GM19438 (cell line): Measurements from ENCODE around the gene CCNF.
A peak's percentile ranks its signal among the peaks of the same experiment; 100 is the strongest.
"Not testable (repeated sequence)": the region's sequence is repeated elsewhere in the genome, so short reads cannot be mapped to it uniquely, and the experiment has no call there.

Experiments used
- ATAC-seq: cut with Tn5 transposase; IDR thresholded peaks from one replicate; pipeline ENCODE4 v1.9.1; 2021; ENCODE audit warnings: low read depth; ENCODE audit not compliant: unreplicated experiment

The CCNF gene

DNA sequence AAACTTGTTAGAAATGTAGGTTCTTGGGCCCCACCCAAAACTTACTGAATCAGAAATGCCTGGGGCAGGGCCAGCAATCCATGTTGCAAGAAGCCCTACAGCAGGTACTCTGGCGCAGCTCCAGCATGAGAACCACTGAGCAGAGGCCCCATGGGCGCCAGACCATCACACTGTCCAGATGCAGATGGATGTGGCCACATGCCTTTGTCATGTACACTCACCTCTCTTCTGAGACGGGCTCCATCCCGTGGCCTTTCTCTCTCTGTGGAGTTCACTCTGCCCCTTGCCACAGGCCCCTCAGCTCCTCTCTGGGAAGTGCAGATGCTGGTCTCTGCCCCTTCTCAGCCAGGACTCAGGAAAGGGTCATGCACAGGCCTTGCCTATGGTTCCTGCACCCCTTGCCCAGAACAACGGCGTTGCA is 2.3 kb upstream of the CCNF start:
- ATAC-seq, result no peak

DNA sequence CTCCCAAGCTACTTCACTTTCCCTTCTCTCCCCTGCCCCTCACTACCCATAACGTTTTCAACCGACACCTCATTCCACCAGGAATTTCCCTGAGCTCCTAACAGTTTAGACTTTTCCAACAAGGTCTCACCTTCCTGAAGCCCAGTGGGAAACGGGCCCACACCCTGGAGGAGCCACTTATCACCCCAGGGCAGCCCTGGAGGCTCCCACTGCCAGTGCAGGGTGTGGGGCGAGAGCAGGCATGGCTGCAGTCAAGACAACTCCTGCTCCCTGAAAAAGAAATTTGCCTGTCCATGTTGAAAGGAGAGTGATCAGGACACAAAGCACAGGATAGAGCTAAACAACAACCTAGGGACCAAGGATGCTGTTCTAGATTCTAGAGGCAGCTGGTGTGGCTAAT is 1.7 kb upstream of the CCNF start:
- no peak for ATAC-seq

- peak; percentile 11 for ATAC-seq
These were observed 1.0 kb upstream of the CCNF start for GRCh38 chr16:2428051-2428783.

- ATAC-seq, result peak; percentile 33
These were observed 538 bp upstream of the CCNF start for GRCh38 chr16:2428784-2429033.

- ATAC-seq, result no peak
These were observed 770 bp downstream of the CCNF start for GRCh38 chr16:2429771-2430663.

- no peak for ATAC-seq
These were observed 3.0 kb downstream of the CCNF start for GRCh38 chr16:2432286-2432685.

- ATAC-seq, result no peak
These were observed 3.7 kb downstream of the CCNF start for GRCh38 chr16:2432801-2433505.

DNA sequence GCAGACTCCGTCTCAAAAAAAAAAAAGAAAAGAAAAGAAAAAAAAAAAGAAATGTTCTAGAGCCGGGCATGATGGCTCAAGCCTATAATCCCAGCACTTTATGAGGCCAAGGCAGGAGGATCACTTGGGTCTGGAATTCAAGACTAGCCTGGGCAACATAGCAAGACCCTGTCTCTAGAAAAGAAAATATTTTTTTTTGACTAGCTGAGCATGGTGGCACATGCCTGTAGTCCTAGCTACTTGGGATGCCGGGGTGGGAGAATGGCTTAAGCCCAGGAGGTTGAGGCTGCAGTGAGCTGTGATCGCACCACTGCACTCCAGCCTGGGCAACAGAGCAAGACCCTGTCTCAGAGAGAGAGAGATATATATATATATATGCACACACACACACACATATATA is 6.0 kb downstream of the CCNF start:
- not testable (repeated sequence) for ATAC-seq

- no peak for ATAC-seq
These were observed 6.9 kb downstream of the CCNF start for GRCh38 chr16:2436110-2436509.

GRCh38 chr16:2437032-2437790 is 8.0 kb downstream of the CCNF start:
- ATAC-seq, result no peak

- no peak for ATAC-seq
These were observed 8.9 kb downstream of the CCNF start for GRCh38 chr16:2438121-2438520.

- ATAC-seq, result no peak
These were observed 10.4 kb downstream of the CCNF start for GRCh38 chr16:2439598-2439997.

DNA sequence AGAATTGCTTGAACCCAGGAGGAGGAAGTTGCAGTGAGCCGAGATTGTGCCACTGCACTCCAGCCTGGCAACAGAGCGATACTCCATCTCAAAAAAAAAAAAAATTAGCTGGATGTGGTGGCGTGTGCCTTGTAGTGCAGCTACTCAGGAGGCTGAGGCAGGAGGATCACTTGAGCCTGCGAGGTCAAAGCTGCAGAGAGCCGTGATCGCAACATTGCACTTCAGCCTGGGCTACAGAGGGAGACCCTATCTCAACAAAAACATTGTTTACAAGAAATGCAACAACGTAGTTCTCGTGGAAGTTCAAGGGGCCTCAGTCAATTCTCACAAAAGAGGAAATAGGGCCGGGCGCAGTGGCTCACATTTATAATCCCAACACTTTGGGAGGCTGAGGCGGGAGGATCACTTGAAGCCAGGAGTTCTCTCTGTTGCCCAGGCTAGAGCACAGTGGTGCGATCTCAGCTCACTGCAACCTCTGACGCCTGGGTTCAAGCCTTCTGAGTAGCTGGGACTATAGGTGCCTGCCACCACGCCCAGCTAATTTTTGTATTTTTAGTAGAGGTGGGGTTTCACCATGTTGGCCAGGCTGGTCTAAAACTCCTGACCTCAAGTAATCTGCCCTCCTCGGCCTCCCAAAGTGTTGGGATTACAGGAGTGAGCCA is 12.0 kb downstream of the CCNF start:
- ATAC-seq, result not testable (repeated sequence)

DNA sequence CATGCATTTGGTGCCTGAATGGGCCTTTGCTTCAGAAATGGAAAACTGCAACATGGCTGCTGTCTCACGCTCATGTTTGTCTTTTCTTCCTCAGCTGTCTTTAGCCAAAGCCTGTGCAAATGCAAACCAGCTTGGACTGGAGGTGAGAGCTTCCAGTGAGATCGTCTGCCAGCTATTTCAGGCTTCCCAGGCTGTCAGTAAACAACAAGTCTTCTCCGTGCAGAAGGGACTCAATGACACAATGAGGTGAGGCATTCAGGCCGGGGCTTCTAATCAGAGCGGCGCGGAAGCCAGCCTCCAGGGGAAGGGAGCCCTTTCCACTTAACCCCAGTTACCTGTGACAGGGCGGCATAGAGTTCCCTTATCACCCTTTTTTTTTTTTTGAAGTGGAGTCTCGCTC is 14.3 kb downstream of the CCNF start:
- ATAC-seq, result no peak

DNA sequence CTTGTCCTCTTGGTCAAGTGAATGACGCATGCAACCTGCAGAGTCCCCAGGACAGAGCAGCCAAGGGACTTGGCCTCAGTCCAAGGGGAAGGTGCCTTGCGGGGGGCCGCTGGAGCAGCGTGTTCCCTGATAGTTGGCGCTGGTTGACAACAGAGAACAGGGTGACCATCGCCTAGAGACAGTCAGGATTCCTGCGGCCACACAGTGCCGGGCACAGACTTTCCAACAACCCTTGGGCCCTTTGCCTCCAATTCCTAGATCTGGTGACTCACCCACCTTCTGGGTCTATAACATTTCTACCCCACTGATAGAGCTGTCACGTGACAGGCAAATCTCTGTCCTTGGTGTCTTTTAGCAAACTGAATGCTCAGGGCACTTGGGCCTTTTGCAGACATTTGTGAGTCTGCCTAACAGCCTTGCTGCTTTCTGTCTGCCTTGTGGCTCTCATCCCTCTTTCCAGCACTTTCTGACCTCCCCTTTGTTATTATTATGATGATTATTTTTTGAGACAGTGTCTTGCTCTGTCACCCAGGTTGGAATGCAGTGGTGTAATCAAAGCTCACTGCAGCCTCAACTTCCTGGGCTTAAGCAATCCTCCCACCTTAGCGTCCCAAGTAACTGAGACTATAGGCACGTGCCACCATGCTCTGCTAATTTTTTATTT is 18.8 kb downstream of the CCNF start:
- ATAC-seq, result no peak

GRCh38 chr16:2449118-2449517 is 19.9 kb downstream of the CCNF start:
- no peak for ATAC-seq

GRCh38 chr16:2450535-2450934 is 21.3 kb downstream of the CCNF start:
- no peak for ATAC-seq

- ATAC-seq, result no peak
These were observed 21.7 kb downstream of the CCNF start for GRCh38 chr16:2450975-2451381.

DNA sequence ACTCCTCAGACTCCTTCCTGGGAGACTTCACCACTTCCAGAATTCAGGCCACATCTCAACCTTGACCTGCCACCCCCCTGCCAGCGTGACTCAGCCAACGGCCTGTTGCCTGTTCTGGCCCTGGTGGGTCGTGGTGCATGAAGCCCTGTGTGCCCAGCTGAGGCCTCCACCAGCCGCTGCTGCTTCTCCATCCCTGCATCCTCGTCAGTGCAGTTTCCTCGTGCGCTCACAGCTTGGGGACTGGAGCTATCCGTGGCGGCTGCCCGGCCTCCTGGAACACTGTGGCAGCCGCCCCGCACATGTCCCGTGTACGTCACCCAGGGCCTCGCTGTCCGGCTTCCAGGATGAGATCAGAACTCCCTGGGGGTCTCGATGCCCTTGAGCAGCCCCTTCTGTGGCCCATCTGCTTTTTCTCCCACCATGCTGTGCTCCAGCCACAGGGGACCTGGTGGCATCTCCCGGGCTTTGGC is 22.6 kb downstream of the CCNF start:
- ATAC-seq, result no peak

GRCh38 chr16:2452650-2453049 is 23.4 kb downstream of the CCNF start:
- ATAC-seq, result no peak
